Thyroid gland (tissue), 4 donors: Measurements from ENCODE around the gene POLE2. TPM values are rescaled to one million over a fixed set of nuclear protein-coding genes. Genes with fewer than 3 reads are reported as not detected.
"Not testable (repeated sequence)": the region's sequence is repeated elsewhere in the genome, so short reads cannot be mapped to it uniquely, and the experiment has no call there.

Source experiments
- DNase-seq, 2 donors: peaks; one replicate each; pipeline ENCODE4 v3.0.0-alpha.2; 2019
- H3K27ac ChIP-seq, 3 donors: fragments of 200-600 bp; sonication (generic); 1 replicate in 2 of 3; 2 replicates in 1 of 3; pipeline ENCODE4 v1.5.1; 2016 to 2019; ENCODE audit warnings: mild to moderate bottlenecking in 1 of 3, moderate library complexity in 1 of 3
- H3K27me3 ChIP-seq: fragments of 200-600 bp; sonication (generic); one replicate; pipeline ENCODE4 v1.5.1; 2019
- H3K36me3 ChIP-seq, 2 donors: fragments of 200-600 bp; sonication (generic); one replicate each; pipeline ENCODE4 v1.5.1; 2016 to 2019
- H3K4me1 ChIP-seq, 2 donors: fragments of 200-600 bp; sonication (generic); one replicate each; pipeline ENCODE4 v1.5.1; 2017 to 2019
- H3K4me3 ChIP-seq, 3 donors: fragments of 200-600 bp; sonication (generic); replicated peaks in 1 of 3; 1 replicate in 2 of 3; 2 replicates in 1 of 3; pipeline ENCODE4 v1.5.1; 2016; ENCODE audit warnings: mild to moderate bottlenecking in 1 of 3
- H3K9me3 ChIP-seq: fragments of 200-600 bp; sonication (generic); one replicate; pipeline ENCODE4 v1.5.1; 2017
- POLR2A ChIP-seq, 2 donors: fragments of 450-650 bp; IDR thresholded peaks; one replicate each; pipeline ENCODE4 v1.6.1; 2017; ENCODE audit warnings: antibody characterized with exemption in 2 of 2, mild to moderate bottlenecking in 2 of 2, moderate library complexity in 1 of 2
- WGBS, 2 donors: methylation state at CpG; one replicate each; pipeline ENCODE4 v1.1.5; 2017; 5-methylcytosine and 5-hydroxymethylcytosine counted together
- intact Hi-C: fragments of 100-400 bp; cut with DNase I; formaldehyde crosslinking; loops from one replicate; pipeline ENCODE4 v1.15.1; 2023
- total RNA-seq, 4 donors: library from RNA; depleted of rRNA; stranded (reverse); fragments of >200 nt; gene quantifications; one replicate each; pipeline ENCODE4 v1.2.3, GENCODE V29; 2016
- TF ChIP-seq, protein P1 (sequence below), 6 experiments: fragments of 200-600 bp in 3 of 6; fragments of 450-650 bp in 3 of 6; sonication (generic) in 3 of 6; IDR thresholded peaks; one replicate each; pipeline ENCODE4 v1.5.1; 2016 to 2019; ENCODE audit warnings: antibody characterized with exemption in 6 of 6, mild to moderate bottlenecking in 2 of 6, inconsistent platforms in 1 of 6, moderate library complexity in 1 of 6

Gene POLE2, protein sequence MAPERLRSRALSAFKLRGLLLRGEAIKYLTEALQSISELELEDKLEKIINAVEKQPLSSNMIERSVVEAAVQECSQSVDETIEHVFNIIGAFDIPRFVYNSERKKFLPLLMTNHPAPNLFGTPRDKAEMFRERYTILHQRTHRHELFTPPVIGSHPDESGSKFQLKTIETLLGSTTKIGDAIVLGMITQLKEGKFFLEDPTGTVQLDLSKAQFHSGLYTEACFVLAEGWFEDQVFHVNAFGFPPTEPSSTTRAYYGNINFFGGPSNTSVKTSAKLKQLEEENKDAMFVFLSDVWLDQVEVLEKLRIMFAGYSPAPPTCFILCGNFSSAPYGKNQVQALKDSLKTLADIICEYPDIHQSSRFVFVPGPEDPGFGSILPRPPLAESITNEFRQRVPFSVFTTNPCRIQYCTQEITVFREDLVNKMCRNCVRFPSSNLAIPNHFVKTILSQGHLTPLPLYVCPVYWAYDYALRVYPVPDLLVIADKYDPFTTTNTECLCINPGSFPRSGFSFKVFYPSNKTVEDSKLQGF
- 1 to 10 TPM in 3 of 4 donors, under 1 TPM in 1; 0.33 to 3.1 (median 2.2) TPM for total RNA-seq

DNA sequence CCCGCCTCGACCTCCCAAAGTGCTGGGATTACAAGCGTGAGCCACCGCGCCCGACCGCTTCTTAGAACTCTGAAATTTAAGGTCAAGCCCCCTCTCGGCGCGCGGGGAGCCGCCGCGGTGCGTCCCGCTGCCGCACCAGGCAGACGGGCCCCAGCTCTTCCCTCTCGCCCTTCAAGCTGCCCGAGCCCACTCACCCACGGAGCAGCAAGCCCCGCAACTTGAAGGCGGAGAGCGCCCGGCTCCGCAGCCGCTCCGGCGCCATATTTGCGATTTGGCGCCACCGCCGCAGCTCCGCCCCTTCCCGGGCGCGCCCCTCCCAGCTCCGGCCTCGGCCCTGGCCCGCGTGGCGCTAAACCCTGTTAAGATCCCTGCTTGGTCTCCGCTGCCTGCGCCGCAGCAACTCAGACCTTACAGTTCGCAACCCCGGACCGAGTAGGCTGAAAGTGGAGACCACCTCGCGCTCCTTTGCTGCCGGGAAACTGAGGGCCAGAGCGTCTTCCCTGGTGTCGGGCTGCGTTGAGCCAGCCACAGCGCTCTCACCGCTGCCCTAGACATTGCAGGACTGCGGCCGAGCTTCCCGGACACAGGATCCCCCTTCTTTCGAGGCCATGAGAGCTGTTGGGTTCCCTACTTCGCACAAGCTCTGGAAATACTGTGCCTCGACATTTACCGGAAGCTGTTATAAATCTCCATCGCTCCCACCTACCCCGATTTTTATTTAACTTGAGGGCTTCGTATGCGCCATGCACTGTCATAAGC, at the start of gene POLE2:
Gene POLE2 (minus strand): TSS at position 273 of the 759 bp plus-strand sequence. CDS start 11 bp downstream, at position 262.
- Histone ChIP-seq H3K9me3 (no peaks in the 10 kb centered on the region), H3K4me1 (peaks cover 0 to 10% of the 10 kb centered on the region in 2 donors), H3K36me3 (no peaks in the 10 kb centered on the region), H3K27me3 (no peaks in the 10 kb centered on the region), H3K27ac (peak within 1 kb of the TSS; percentile 50 to 72 (median 65)), H3K4me3 (peak within 1 kb of the TSS; percentile 47 to 67 (median 58))
- intact Hi-C loops, result loop anchor here (10.0 kb wide), 1 partner anchor 53 kb away; the partner anchor contains the start of gene DNAAF2
- peak; percentile 55 to 61 for DNase-seq
- TF ChIP-seq, protein P1, sequence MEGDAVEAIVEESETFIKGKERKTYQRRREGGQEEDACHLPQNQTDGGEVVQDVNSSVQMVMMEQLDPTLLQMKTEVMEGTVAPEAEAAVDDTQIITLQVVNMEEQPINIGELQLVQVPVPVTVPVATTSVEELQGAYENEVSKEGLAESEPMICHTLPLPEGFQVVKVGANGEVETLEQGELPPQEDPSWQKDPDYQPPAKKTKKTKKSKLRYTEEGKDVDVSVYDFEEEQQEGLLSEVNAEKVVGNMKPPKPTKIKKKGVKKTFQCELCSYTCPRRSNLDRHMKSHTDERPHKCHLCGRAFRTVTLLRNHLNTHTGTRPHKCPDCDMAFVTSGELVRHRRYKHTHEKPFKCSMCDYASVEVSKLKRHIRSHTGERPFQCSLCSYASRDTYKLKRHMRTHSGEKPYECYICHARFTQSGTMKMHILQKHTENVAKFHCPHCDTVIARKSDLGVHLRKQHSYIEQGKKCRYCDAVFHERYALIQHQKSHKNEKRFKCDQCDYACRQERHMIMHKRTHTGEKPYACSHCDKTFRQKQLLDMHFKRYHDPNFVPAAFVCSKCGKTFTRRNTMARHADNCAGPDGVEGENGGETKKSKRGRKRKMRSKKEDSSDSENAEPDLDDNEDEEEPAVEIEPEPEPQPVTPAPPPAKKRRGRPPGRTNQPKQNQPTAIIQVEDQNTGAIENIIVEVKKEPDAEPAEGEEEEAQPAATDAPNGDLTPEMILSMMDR (IDR thresholded peaks at IDR 0.05), result no peak
- TF ChIP-seq POLR2A (IDR thresholded peaks at IDR 0.05), result peak in 1 of 2 donors; percentile 42
- WGBS, 2 donors, result 10 to 11% methylated on average over 34 of the region's 67 CpGs

DNA sequence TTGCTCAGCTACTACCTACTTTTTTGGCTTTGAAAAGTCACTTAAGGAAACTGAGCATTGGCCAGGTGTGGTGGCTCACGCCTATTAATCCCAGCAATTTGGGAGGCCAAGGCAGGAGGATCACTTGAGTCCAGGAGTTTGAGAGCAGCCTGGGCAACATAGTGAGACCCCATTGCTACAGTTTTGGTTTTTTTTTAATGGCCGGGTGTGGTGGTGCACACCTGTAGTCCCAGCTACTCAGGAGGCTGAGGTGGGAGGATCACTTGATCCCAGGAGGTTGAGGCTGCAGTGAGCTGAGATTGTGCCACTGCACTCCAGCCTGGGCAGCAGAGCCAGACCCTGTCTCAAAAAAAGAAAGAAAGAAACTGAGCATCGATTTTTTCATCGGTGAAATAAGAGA, 47.7 kb upstream of the POLE2 start:
- WGBS, 2 donors, result 89 to 95% methylated on average over 4 of the region's 4 CpGs
- H3K4me3 ChIP-seq, H3K9me3 ChIP-seq, intact Hi-C loops, H3K4me1 ChIP-seq, DNase-seq, H3K27me3 ChIP-seq, H3K27ac ChIP-seq: not testable (repeated sequence)
- H3K36me3 ChIP-seq, result peaks cover 7 to 14% of the 10 kb centered on the region in 2 donors

DNA sequence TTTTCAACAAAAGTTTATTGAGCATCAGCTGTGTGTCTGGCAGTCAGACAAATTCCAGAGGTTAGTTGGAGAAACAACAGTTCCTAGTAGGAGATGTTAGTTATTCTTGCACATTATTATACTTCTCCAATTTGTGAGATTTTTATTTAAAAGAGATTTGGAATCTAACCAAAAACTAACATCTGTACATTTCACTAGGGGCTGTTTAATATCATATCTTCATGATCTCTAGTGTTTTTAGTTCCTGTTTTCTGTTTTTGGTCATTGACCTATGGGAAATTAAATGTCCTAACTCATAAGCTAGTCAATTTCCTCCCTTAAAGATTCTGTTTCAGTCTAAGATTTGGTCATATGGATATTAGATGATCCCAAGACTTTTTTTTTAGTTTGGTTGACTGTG, 45.8 kb upstream of the POLE2 start:
- Histone ChIP-seq H3K27ac (no peak overlapping the region), H3K27me3 (no peaks in the 10 kb centered on the region), H3K9me3 (no peaks in the 10 kb centered on the region), H3K36me3 (peaks cover 10 to 14% of the 10 kb centered on the region in 2 donors), H3K4me1 (no peaks in the 10 kb centered on the region), H3K4me3 (no peak overlapping the region)
- TF ChIP-seq, protein P1 (IDR thresholded peaks at IDR 0.05), result no peak
- TF ChIP-seq POLR2A (IDR thresholded peaks at IDR 0.05), result no peak
- DNase-seq, result no peak
- intact Hi-C loops, result no loop called here

DNA sequence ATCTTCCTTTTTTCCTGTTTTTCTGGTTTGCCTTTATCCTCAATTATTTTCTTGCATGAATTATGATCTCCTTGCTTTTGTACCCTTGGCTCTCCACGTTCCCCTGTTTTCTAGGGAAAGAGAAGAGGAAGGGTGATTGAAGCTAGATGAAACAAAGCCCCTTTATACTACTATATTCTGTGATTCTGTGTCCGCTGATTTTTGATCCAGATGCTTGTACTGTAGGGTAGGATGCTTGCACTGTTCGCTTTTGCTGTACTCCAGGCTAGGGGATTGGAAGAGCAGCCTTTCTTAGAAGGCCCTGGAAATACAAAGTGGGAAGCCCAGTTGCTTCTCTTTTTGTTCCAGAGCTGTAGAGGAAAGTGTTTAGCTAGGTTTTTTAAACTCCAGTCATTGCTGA, 44.9 kb upstream of the POLE2 start:
- Histone ChIP-seq H3K4me1 (no peaks in the 10 kb centered on the region), H3K9me3 (no peaks in the 10 kb centered on the region), H3K27ac (no peak overlapping the region), H3K36me3 (peaks cover 10 to 14% of the 10 kb centered on the region in 2 donors), H3K4me3 (no peak overlapping the region), H3K27me3 (no peaks in the 10 kb centered on the region)
- intact Hi-C loops, result no loop called here
- WGBS, 2 donors, result 93% methylated on average over 3 of the region's 3 CpGs
- no peak for DNase-seq
- TF ChIP-seq, protein P1 (IDR thresholded peaks at IDR 0.05), result no peak
- no peak for TF ChIP-seq POLR2A (IDR thresholded peaks at IDR 0.05)

DNA sequence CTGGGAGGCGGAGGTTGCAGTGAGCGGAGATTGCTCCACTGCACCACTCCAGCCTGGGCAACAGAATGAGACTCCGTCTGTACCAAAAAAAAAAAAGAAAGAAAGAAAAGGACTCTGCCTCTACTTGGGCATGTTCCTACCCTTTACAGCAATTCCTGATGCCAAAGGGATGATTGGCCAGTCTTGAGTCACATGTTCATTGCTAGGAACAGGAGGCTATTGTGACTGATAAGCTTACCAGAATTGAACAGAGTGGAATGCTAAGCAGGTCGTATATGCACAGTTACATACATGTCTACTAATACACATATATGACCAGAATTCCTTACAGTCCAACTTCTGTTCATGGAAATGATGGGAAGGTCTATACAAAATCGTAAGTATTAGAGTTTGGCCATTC, 39.2 kb upstream of the POLE2 start:
- TF ChIP-seq POLR2A (IDR thresholded peaks at IDR 0.05), result no peak
- TF ChIP-seq, protein P1 (IDR thresholded peaks at IDR 0.05), result no peak
- H3K36me3 ChIP-seq, result peaks cover 8 to 19% of the 10 kb centered on the region in 2 donors
- intact Hi-C loops, result no loop called here
- no peak overlapping the region for H3K27ac ChIP-seq
- no peaks in the 10 kb centered on the region for H3K27me3 ChIP-seq
- H3K9me3 ChIP-seq, result no peaks in the 10 kb centered on the region
- no peak overlapping the region for H3K4me3 ChIP-seq
- 93 to 94% methylated on average over 5 of the region's 5 CpGs for WGBS, 2 donors
- H3K4me1 ChIP-seq, result no peaks in the 10 kb centered on the region
- DNase-seq, result no peak

DNA sequence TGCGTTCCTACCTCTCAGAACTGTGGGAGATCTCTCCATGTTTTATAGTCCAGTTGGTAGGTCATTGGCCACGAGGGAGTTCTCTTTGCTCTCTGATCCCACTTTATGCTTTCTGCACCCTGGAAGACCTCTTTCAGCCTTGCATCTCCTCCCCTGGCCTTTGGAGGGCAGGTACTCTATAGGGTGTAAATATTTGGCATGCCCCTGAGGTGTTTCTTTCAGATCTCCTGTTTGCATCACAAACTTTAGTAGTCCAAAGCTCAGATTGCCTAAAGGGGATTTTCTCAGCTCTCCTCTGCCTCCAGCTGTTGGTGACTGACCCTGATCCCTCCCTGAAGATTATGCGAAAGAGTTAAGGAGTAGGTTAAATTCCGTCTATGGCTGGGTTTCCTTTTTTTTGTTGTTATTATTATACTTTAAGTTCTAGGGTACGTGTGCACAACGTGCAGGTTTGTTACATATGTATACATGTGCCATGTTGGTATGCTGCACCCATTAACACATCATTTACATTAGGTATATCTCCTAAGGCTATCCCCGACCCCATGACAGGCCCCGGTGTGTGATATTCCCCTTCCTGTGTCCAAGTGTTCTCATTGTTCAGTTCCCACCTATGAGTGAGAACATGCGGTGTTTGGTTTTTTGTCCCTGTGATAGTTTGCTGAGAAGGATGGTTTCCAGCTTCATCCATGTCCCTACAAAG, 33.9 kb upstream of the POLE2 start:
- H3K9me3 ChIP-seq, intact Hi-C loops, H3K4me3 ChIP-seq, DNase-seq, H3K4me1 ChIP-seq, H3K27ac ChIP-seq, H3K27me3 ChIP-seq: not testable (repeated sequence)
- H3K36me3 ChIP-seq, result peaks cover 0 to 13% of the 10 kb centered on the region in 2 donors
- 91 to 93% methylated on average over 9 of the region's 9 CpGs for WGBS, 2 donors
